DMS153 (cell line): ENCODE data around the gene C5.
A peak's percentile ranks its signal among the peaks of the same experiment; 100 is the strongest.
"Not testable (repeated sequence)": the region's sequence is repeated elsewhere in the genome, so short reads cannot be mapped to it uniquely, and the experiment has no call there.

Source experiments
- DNase-seq: peaks from one replicate; lab custom pipeline; 2025; lab: John Stamatoyannopoulos, UW

C5 gene

DNA sequence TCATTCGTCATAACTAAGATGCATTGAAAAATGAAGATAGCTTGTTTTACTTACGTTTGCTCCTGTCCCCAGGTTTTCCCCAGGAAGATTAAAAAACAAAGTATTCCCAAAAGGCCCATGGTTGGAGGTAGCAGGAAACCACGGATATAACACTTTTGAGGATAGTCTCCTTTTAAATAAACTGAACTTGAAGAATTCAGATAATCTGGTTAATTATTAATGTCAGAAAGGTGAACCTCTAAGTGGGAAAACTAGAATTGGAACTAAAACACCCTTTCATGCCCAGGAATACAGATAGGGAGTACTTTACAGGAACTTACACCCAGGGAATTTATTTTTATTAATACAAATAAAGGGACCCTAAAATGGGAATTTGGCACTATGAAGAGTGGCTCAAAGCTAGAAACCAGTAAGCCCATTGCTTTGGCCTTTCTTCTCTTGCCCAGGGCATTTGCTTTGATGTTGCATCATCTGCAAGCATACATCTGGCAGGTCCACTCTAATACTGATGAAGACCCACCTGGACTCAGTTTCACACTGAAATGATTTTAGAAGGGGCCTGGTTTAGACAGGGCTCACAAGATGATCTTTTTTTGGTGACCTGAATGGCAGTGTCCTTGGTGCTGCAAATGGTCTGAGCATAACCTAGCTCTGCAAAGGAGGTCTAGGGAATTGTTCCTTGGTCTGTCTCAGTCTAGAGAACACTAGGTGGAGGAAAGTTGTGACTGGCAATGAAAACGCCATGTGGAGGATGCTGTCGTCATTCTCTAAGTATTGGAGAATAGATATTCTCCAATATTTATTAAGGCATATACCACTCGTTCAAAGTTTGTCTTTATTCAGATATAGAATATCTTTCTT lies at the start of gene C5:
TSS of gene C5 (minus strand) at position 148 of the 861 bp plus-strand sequence. CDS start at position 119, 29 bp downstream.
- DNase-seq: no peak

DNA sequence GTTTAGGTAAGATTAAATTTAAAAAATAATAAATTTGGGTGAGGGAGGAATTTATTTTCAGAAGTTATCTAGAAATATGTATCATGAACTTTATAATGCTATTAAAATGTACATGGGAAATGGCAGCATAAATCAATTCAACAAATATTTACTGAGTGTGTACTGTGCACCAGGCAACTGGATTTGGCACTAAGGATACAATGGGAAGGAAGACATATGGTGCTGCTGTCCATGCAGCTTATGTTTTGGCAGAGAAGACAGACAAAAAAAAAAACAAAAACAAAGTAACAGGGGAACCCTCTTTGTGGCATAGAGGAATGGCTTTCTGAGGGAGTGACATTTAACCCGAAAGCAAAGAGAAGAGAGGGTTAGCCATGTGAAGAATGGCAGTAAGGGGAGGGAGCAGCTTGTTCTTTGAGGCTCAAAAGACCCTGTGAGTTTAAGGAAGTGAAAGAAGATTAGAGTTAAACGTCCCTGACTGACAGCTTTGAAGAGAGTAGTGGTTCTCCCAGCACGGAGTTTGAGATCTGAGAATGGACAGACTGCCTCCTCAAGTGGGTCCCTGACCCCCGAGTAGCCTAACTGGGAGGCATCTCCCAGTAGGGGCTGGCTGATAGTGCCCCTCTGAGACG lies 48.6 kb upstream of the C5 start:
- DNase-seq: no peak

DNA sequence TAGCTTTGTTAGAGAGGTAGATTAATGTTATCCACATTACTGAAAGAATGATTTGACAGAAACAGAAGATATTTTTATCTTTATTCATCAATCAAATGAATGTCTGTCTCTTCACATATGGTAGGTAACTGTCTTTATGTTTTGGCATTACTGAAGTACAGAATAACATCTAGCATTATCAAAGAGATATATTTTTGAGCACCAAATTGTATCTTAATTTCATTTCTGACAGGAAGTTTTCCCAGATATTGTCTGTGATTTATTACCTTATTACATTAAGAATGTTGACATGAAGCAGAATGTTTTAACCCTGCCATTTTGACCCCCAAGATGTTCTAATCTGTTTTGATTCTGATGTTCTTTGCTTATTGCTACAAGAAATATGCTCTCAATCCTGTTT lies 45.0 kb upstream of the C5 start:
- no peak for DNase-seq

DNA sequence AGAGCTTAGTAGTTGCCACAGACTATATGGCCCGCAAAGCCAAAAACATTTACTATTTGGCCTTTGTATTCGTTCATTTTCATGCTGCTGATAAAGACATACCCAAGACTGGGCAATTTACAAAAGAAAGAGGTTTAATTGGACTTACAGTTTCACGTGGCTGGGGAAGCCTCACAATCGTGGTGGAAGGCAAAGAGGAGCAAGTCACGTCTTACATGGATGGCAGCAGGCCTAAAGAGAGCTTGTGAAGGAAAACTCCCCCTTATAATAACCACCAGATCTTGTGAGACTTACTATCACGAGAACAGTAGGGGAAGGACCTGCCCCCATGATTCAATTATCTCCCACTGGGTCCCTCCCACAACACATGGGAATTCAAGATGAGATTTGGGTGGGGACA lies 40.7 kb upstream of the C5 start:
- DNase-seq: not testable (repeated sequence)

GRCh38 chr9:121088576-121088975 lies 38.5 kb upstream of the C5 start:
- DNase-seq: no peak

DNA sequence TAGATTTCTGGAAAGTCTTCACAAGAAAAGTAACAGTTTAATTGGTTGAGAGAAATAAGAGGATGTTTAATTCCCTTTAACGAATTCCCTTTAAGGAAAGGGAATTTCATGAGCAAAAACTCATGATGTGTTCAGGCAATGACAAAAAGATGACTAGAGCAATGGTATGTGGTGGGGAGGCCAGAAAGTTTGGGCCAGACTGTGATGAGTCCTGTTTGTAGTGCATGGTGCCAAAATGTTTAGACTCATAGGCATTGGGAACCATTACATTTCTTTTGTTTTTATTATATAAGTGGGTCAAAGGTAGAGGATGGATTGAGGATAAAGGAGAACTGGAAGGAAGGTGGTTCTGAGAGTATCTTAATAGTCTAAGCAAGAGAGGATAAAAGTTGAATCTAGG lies 35.6 kb upstream of the C5 start:
- no peak for DNase-seq

- DNase-seq: no peak
These were observed 32.0 kb upstream of the C5 start for GRCh38 chr9:121082075-121082474.

- DNase-seq: peak; percentile 34
These were observed 25.4 kb upstream of the C5 start for GRCh38 chr9:121075251-121076036.

DNA sequence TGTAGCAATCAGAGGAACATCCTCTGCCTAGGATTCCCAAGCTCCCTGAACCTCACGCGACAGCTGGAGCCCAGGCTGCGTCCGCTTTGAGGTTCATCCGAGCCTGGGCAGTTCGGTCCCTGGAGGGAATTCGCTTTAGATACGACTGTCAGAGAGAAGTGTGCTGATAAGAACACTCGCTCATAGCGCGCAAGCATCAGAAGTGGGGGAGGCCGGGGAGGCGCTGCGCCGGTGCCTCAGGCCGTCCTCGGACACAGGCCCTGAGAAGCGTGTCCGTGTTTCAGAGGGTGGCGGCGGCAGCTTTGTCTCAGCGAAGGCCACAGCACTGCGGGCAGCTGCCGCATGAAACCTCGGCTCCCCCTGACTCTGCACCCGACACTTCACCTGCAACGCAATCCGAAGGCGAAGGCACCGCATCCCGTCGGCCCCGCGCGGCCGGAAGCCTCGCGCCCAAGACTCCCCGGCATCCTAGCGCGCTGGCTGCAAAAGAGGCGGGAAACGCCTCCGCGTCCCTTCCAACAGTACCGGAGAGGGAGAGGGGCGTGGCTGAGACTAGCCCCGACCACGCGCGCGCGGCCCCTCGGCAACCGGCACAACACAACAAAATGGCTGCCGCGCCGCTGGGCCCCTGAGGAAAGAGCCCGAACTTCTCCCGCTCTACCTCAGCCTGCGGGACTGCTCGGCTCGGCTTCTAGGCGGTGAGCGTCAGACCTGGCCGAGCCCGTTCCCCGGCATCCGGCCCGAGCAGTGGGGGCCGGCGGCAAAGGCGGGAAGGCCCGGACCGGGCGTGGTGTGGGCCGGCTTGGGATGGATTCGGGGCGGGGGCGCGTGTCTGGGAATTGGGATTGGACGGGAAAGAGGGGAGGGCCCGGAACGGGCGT lies 24.5 kb upstream of the C5 start, which contains the start of gene CNTRL:
TSS of gene CNTRL (plus strand) at position 586 of the 881 bp plus-strand sequence. CDS start 13,372 bp downstream, outside the sequence.
- DNase-seq: peak; percentile 87

- no peak for DNase-seq
These were observed 23.0 kb upstream of the C5 start for GRCh38 chr9:121073038-121073437.

GRCh38 chr9:121071756-121072421 lies 21.8 kb upstream of the C5 start:
- no peak for DNase-seq

DNA sequence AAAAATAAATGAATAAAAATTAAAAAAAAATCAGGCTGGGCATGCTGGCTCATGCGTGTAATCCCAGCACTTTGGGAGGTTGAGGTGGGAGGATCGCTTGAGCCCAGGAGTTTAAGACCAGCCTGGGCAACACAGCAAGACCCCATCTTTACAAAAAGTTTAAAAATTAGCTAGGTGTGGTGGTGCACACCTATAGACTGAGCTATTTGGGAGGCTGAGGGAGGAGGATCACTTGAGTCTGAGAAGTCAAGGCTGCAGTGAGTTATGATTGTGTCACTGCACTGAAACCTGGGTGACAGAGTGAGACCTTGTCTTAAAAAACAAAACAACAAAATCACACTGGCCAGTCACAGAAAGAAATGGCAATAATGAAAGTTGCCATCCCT lies 21.3 kb upstream of the C5 start:
- DNase-seq: no peak

GRCh38 chr9:121069396-121069795 lies 19.3 kb upstream of the C5 start:
- no peak for DNase-seq

DNA sequence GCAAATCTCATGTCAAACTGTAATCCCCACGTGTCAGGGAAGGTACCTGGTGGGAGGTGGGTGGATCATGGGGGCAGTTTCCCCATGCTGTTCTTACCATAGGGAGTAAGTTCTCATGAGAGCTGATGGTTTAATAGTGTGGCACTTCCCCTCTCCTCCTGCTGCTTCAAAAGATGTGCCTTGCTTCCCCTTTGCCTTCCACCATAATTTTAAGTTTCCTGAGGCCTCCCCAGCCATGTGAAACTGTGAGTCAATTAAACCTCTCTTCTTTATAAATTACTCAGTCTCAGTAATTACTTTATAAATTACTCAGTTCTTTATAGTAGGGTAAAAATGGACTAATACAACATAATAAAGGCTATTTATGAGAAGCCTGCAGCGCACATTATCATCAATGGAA lies 17.6 kb upstream of the C5 start:
- DNase-seq: no peak

GRCh38 chr9:121066850-121067249 lies 16.8 kb upstream of the C5 start:
- no peak for DNase-seq

DNA sequence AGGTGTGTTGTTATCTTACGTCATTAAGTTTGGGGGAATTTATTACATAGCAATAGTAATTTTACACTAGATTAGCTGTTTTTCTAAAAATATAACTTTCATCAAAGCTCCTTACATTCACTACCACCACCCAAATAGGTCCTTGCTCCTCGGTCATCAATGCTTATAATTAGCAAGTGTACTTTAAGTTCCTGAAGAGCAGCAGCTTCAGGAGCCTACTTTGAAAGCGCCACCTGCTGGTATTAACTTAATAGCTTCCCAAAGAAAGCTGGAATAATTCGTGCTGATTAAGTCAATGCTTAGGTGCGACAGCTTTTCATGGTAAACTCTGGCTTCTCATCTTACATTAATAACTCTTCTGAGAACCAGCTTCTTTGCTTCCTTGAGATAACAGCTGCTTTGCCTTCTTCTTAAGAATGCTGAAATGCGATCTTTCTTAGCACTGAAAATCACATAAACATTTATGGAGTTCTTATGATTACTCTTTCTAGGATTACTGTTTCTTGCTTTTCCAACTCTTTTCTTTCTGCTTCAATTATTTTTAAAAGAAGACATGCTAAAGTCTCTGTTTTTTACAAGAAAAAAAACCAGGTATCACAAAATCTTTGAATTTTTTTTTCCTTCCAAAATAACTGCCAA lies 10.0 kb upstream of the C5 start:
- DNase-seq: peak; percentile 37

- no peak for DNase-seq
These were observed 9.4 kb upstream of the C5 start for GRCh38 chr9:121059513-121059912.

DNA sequence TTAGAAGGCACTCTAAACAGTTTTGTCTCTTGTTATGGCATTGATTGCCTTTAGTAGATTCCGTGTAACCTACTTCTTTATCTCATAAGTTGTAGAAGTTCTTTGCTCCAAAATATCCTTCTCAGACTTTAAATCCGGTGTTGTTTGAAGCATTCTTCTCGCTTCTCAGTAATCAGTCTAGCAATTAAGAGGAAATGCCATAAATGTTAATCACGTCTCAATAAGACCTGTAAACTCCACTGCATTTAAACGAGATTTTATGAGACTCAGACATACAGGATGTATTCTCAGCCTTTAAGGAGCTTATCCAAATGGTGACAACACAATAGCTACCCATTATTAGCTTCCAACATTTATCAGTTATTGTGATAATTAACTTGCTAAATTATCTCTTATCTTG lies 7.7 kb upstream of the C5 start:
- DNase-seq: no peak

- DNase-seq: no peak
These were observed 5.6 kb upstream of the C5 start for GRCh38 chr9:121055642-121056143.

- no peak for DNase-seq
These were observed 3.5 kb upstream of the C5 start for GRCh38 chr9:121053544-121053943.
